ENCODE results near the gene MCOLN2.

The MCOLN2 gene

DNA sequence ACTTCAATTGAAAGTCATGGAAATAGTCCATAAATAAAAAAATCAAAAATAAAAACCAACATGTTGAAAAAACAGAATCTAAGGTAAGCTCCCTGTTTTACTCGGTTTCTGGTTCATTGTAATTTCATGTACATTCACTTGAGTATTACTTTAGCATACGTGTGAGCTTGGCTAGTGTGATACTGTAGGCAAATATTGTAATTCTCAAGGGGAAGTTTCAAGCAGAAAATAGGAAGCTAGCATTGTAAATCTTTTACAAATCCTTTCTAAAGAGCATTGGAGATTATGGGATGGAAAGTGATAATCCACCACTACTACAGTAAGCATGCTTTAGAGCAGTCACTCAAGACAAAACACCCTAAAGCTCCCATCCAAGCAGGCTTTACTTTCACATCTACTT is 100.6 kb downstream of the MCOLN2 start:
- no peak for DNase-seq (ENCODE audit: low read depth)

- no peak for DNase-seq (ENCODE audit: low read depth)
Measured at GRCh38 chr1:84892705-84893618, 104.0 kb downstream of the MCOLN2 start, which contains the start of gene LPAR3. LPAR3 (minus strand) TSS chr1:84893206; CDS start chr1:84866120, 27,086 bp downstream.

DNA sequence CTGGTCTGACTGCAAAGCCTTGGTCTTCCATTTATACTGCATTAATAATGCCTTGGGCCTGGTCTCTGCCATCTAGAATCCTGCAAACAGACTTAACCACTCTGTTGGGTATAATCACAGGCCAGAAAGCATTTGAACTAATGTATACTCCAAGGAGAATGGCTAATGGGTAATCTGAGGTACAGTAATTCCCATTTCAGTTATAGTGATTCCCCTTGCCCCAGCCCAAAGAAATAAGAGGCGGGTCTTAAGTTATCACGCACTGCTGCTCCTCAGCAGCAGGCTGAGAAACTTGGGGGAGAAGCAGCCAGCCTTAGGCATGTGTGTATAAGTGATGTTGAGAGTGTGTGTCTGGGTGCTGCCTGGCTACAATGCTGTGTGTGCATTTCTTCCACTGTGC is 106.3 kb downstream of the MCOLN2 start:
- no peak for DNase-seq (ENCODE audit: low read depth)

DNA sequence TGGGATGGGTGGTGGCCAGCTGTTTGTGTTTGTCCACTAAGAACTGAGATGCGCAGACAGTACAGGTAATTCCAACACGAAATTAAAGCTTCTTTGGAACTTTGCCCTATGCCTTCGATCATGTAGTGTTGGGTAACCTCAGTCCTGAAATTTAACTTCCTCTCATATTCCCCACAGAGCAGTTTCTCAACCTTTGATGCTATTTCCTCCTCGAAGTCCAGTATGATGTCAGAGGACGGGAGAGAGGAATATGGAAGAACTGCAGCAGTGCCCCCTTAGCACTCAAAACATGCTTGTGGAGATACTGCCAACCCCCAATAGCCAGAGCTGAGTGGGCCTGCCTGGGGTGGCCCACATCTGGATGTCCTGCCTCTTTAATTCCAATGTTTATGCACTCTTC is 107.5 kb downstream of the MCOLN2 start:
- no peak for DNase-seq (ENCODE audit: low read depth)

- no peak for DNase-seq (ENCODE audit: low read depth)
Measured at GRCh38 chr1:84888753-84889152, 108.2 kb downstream of the MCOLN2 start.

DNA sequence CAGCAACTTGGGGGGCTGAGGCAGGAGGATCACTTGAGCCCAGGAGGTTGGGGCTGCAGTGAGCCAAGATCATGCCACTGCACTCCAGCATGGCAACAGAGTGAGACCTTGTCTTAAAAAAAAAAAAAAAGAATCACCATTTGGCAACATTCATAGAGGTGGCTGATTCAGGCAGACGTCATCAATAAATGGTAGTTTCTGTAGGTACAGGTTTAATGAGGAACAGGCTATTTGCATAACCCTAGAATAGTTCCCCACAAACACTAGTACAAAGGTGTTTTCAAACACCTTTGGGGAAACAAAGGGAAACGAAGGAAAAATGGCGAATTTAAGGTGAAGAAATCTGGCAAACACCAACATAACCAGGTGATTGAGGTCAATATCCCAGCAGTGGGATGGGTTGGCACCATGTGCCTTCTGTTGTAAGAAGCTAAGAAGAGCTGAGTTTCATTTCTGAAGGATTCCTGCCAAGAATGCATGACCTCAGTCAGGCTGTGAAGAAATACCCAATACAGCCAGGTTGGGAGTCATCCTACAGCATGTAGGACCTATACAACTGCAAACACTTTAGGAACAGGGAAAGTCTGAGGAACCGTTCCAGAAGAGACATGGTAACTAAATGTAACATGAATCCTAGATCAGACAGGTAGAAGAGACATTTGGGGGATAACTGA is 109.5 kb downstream of the MCOLN2 start:
- peak; percentile 84 for DNase-seq (ENCODE audit: low read depth)

- no peak for DNase-seq (ENCODE audit: low read depth)
Measured at GRCh38 chr1:84885469-84885868, 111.4 kb downstream of the MCOLN2 start.

DNA sequence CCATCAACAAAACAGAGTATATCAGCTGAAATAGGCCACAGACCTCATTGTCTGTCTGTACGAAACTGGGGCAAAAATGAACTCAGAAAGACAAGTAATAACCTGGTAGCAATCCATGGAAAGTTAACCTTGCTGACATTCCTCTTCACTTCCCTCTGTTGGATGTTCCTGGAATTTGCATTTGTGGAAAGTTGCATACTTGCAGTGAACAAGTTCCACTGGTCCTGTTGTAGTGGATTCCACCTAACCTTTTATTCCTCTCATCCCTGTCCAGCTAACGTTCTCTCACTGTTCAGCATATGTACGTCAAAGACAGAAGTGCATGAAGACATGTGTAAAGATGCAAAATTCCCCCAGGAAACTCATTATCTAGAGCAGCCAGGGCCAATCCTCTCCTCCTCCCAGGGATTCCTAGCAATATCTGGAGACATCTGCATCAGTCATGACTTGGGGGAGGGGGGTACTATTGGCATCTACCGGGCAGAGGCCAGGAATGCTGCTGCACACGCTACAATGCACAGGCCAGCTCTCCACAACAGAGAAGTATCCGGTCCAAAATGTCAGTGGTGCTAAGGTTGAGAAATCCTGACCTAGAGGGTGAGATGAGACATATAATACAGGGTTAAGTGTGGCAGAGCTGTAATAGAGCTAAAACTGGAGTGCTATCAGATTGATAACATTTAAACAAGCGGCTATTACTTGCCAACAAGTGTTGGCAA is 112.1 kb downstream of the MCOLN2 start:
- peak; percentile 80 for DNase-seq (ENCODE audit: low read depth)

GRCh38 chr1:84883286-84883685 is 113.6 kb downstream of the MCOLN2 start:
- DNase-seq (ENCODE audit: low read depth) = peak; percentile 73

DNA sequence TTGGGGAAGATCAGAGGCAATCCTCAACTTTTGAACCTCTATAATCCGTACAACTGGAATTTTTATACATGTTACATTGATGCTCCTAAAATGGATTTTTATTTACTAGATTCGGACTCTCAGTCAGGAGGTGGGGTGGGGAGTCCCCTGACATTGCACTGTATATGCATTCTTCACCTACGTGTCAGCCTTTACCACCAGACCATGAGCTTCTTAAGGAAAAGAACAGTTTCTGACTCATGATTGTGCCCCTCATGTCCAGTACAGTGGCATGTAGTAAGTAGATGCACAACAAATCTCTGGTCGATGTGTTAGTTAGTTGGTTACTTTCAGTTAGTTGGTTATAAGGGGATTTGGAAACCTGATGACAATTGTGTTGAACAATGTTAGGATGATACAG is 119.3 kb downstream of the MCOLN2 start:
- peak; percentile 75 for DNase-seq (ENCODE audit: low read depth)

DNA sequence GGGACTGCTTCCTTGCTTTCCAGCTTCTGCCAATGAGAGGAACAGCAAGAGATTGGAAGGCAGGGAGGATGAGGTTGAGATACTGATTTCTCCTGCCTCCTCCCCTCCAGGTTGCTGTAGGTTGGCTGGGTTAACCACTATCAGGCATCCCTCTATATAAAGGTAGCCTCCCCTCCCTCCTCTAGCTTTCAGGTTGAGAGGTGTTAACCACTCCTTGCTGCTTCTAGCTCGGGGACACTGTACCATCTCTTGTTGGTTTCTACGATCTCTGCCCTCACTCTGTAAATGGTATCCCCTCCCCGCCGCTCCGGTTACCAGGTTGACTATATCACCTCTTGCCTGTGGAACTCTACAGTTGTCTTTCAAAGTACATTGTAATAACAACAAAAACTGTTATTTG is 120.6 kb downstream of the MCOLN2 start:
- DNase-seq (ENCODE audit: low read depth) = no peak

Data from HS-5 (cell line).